ENCODE measurements around the gene AMPH. TPM values are rescaled to one million over a fixed set of nuclear protein-coding genes. Genes with fewer than 3 reads are reported as not detected.

Gene AMPH
- total RNA-seq, 6 experiments from 2014 or later, result 4.5 to 6.2 (median 5.8) TPM

GRCh38 chr7:38425509-38425908 is 205.7 kb downstream of the AMPH start:
- H3K4me1 Mint-ChIP-seq (ENCODE audit: low read depth), result no peaks in the 10 kb centered on the region
- no peaks in the 10 kb centered on the region for H3K9me3 Mint-ChIP-seq
- no peak overlapping the region for H3K4me3 Mint-ChIP-seq
- DNase-seq, result no peak
- no peak for TF ChIP-seq CTCF (IDR thresholded peaks at IDR 0.05)
- H3K27me3 Mint-ChIP-seq (ENCODE audit: insufficient read depth), result 0 out of 2 replicates have a peak, but pooled peaks cover 1% of the 10 kb centered on the region
- H3K27ac Mint-ChIP-seq, result no peak overlapping the region
- H3K36me3 Mint-ChIP-seq (ENCODE audit: low read depth), result peaks cover 5% of the 10 kb centered on the region

- peaks cover 5% of the 10 kb centered on the region for H3K36me3 Mint-ChIP-seq (ENCODE audit: low read depth)
- no peaks in the 10 kb centered on the region for H3K9me3 Mint-ChIP-seq
- H3K27me3 Mint-ChIP-seq (ENCODE audit: insufficient read depth), result 0 out of 2 replicates have a peak, but pooled peaks cover 1% of the 10 kb centered on the region
- TF ChIP-seq CTCF (IDR thresholded peaks at IDR 0.05), result peak; percentile 52
- DNase-seq, result no peak
- H3K4me1 Mint-ChIP-seq (ENCODE audit: low read depth), result no peaks in the 10 kb centered on the region
- no peak overlapping the region for H3K4me3 Mint-ChIP-seq
- no peak overlapping the region for H3K27ac Mint-ChIP-seq
These were observed 206.3 kb downstream of the AMPH start for GRCh38 chr7:38424750-38425463.

GRCh38 chr7:38413784-38414183 is 217.4 kb downstream of the AMPH start:
- H3K4me1 Mint-ChIP-seq (ENCODE audit: low read depth), result no peaks in the 10 kb centered on the region
- no peak for DNase-seq
- no peak for TF ChIP-seq CTCF (IDR thresholded peaks at IDR 0.05)
- no peak overlapping the region for H3K27ac Mint-ChIP-seq
- H3K36me3 Mint-ChIP-seq (ENCODE audit: low read depth), result no peaks in the 10 kb centered on the region
- H3K27me3 Mint-ChIP-seq (ENCODE audit: insufficient read depth), result no peaks in the 10 kb centered on the region
- H3K9me3 Mint-ChIP-seq, result no peaks in the 10 kb centered on the region; the same call in 1 of the 2 replicates
- H3K4me3 Mint-ChIP-seq, result no peak overlapping the region

- Mint-ChIP-seq H3K9me3 (no peaks in the 10 kb centered on the region), H3K27me3 (ENCODE audit: insufficient read depth) (no peaks in the 10 kb centered on the region), H3K4me3 (no peak overlapping the region), H3K4me1 (ENCODE audit: low read depth) (no peaks in the 10 kb centered on the region), H3K36me3 (ENCODE audit: low read depth) (no peaks in the 10 kb centered on the region), H3K27ac (no peak overlapping the region)
- DNase-seq, result no peak
- TF ChIP-seq CTCF (IDR thresholded peaks at IDR 0.05), result peak; percentile 46
These were observed 219.8 kb downstream of the AMPH start for GRCh38 chr7:38411404-38411803.

- no peak overlapping the region for H3K4me3 Mint-ChIP-seq
- no peak for DNase-seq
- H3K4me1 Mint-ChIP-seq (ENCODE audit: low read depth), result no peaks in the 10 kb centered on the region
- no peaks in the 10 kb centered on the region for H3K27me3 Mint-ChIP-seq (ENCODE audit: insufficient read depth)
- H3K27ac Mint-ChIP-seq, result no peak overlapping the region
- no peaks in the 10 kb centered on the region for H3K9me3 Mint-ChIP-seq
- TF ChIP-seq CTCF (IDR thresholded peaks at IDR 0.05), result no peak
- no peaks in the 10 kb centered on the region for H3K36me3 Mint-ChIP-seq (ENCODE audit: low read depth)
These were observed 221.1 kb downstream of the AMPH start for GRCh38 chr7:38410056-38410455.

Data from HFFc6 (cell line).